Mammary epithelial cell (primary cell): ENCODE data around the gene POLR2J2.
"Not testable (repeated sequence)": the region's sequence is repeated elsewhere in the genome, so short reads cannot be mapped to it uniquely, and the experiment has no call there.

ENCODE experiments used
- EZH2 ChIP-seq: IDR thresholded peaks from 2 replicates; pipeline ENCODE4 v1.6.1; 2012; ENCODE audit warnings: low read length, inconsistent platforms, borderline replicate concordance
- TF ChIP-seq, protein P1 (sequence below), 2 donors: IDR thresholded peaks in 1 of 2; conservative IDR thresholded peaks in 1 of 2; 2 replicates each; pipeline ENCODE4 v1.5.1; 2011 to 2012; ENCODE audit warnings: inconsistent platforms in 2 of 2, low read length in 2 of 2, mild to moderate bottlenecking in 2 of 2, control low read depth in 1 of 2, low read depth in 1 of 2; ENCODE audit not compliant: insufficient read depth in 1 of 2; ENCODE audit errors: extremely low read depth in 1 of 2

DNA sequence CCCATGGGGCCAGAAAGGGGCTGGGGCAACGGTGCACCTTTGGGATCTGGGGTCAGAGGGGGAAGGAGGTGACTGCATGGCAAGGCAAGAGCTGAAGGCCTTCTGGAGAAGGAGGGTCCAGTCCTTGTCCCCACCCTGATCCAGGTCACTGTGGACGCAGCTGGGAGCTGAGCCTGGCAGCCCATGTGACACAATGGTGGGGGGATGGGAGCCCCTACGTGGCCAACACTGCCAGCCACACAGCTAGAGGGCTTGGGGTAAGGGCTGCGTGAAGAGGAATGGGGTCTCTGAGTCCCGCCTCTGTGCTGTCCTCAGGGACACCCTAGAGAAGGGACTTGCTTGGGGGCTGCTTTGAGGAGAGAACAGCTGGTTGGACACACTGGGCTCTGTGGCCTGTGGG lies 9.3 kb upstream of the POLR2J2 start:
- TF ChIP-seq, protein P1, sequence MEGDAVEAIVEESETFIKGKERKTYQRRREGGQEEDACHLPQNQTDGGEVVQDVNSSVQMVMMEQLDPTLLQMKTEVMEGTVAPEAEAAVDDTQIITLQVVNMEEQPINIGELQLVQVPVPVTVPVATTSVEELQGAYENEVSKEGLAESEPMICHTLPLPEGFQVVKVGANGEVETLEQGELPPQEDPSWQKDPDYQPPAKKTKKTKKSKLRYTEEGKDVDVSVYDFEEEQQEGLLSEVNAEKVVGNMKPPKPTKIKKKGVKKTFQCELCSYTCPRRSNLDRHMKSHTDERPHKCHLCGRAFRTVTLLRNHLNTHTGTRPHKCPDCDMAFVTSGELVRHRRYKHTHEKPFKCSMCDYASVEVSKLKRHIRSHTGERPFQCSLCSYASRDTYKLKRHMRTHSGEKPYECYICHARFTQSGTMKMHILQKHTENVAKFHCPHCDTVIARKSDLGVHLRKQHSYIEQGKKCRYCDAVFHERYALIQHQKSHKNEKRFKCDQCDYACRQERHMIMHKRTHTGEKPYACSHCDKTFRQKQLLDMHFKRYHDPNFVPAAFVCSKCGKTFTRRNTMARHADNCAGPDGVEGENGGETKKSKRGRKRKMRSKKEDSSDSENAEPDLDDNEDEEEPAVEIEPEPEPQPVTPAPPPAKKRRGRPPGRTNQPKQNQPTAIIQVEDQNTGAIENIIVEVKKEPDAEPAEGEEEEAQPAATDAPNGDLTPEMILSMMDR (conservative IDR thresholded peaks at IDR 0.05 in 1 of 2, IDR thresholded peaks at IDR 0.05 in 1 of 2; ENCODE audit: extremely low read depth in 1 of 2, insufficient read depth in 1 of 2, low read depth in 1 of 2, low read length in 2 of 2) = not testable (repeated sequence)
- TF ChIP-seq EZH2 = not testable (repeated sequence)
